Activated T-helper 2 cell treated with anti-CD3 and anti-CD28 coated beads, Interferon-gamma antibody, Interleukin-2, Interleukin-4, amounts not matched to agents 10 μg/mL and 5 μg/mL and 100 μg/mL, durations not matched to agents 14 hours and 24 hours and 36 hours (primary cell): ENCODE results near the gene TMEM94. TPM values are rescaled to one million over a fixed set of nuclear protein-coding genes. Genes with fewer than 3 reads are reported as not detected.
"Not testable (repeated sequence)": the region's sequence is repeated elsewhere in the genome, so short reads cannot be mapped to it uniquely, and the experiment has no call there.

Experiments
- DNase-seq: peaks from one replicate; pipeline ENCODE4 v3.0.0; 2021; ENCODE audit warnings: low spot score
- H3K27ac Mint-ChIP-seq: one replicate; pipeline ENCODE4 v1.8.0; 2021; ENCODE audit warnings: mixed read lengths
- H3K27me3 Mint-ChIP-seq: one replicate; pipeline ENCODE4 v1.8.0; 2021; ENCODE audit warnings: low read depth, mixed read lengths
- H3K36me3 Mint-ChIP-seq: one replicate; pipeline ENCODE4 v1.8.0; 2021; ENCODE audit warnings: low read depth, mixed read lengths
- H3K4me1 Mint-ChIP-seq: one replicate; pipeline ENCODE4 v1.8.0; 2021; ENCODE audit warnings: low read depth, mixed read lengths
- H3K4me3 Mint-ChIP-seq: one replicate; pipeline ENCODE4 v1.8.0; 2021; ENCODE audit warnings: low read depth, mild to moderate bottlenecking, moderate library complexity, mixed read lengths
- H3K9me3 Mint-ChIP-seq: one replicate; pipeline ENCODE4 v1.8.0; 2021; ENCODE audit warnings: mixed read lengths
- intact Hi-C: fragments of 100-400 bp; cut with micrococcal nuclease; formaldehyde crosslinking; loops from one replicate; pipeline ENCODE4 v1.15.1; 2023
- total RNA-seq: library from RNA; stranded (reverse); gene quantifications from 2 replicates; pipeline ENCODE4 v1.2.3, GENCODE V29; 2022

The TMEM94 gene
- total RNA-seq, 1 donor from 2014 or later = 71.1 TPM

DNA sequence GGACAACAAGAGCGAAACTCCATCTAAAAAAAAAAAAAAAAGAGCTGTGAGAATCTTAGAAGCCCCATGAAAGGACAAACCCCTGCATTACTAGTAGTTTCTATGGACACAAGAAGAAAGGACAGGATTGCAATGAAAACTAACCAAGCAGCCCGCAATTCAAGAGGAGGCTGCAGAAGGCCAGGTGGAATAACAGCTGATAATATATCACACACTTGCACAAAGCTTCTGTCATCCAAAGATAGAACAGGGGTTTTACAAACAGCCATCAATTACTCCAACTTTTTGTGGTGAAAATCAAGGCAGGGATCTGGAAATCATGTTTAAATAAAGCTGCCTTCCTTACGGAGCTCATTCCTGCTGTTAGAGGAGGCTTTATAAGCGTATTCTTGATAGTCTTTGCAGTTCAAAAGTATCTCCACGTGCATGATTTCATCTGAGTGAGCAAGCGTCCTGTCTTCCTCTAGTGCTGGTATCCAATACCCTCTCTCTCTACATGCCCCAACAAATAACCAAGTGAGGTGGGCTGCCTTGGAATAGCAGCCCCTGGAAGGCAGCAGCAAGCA, 23.1 kb upstream of the TMEM94 start:
- Mint-ChIP-seq H3K9me3 (no peaks in the 10 kb centered on the region), H3K36me3 (no peaks in the 10 kb centered on the region), H3K4me1 (peaks cover 17% of the 10 kb centered on the region), H3K4me3 (no peak overlapping the region), H3K27ac (no peak overlapping the region), H3K27me3 (peaks cover 12% of the 10 kb centered on the region)
- intact Hi-C loops = no loop called here
- no peak for DNase-seq

DNA sequence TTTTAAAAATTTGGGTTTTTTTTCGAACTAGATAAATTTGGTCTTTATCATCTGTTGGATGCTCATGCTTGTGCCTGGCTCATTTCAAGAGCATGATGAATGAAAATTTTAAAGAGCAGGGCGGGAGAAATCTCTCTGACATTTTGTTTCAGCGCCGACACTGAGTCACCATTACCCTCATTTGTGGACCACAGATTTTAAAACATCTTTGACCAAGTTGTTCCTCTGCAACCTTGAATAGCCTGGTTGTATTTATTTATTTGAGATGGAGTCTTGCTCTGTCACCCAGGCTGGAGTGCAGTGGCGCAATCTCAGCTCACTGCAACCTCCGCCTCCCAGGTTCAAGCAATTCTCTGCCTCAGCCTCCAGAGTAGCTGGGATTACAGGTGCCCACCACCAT, 22.0 kb upstream of the TMEM94 start:
- H3K27ac Mint-ChIP-seq, H3K4me3 Mint-ChIP-seq, intact Hi-C loops, H3K9me3 Mint-ChIP-seq, H3K36me3 Mint-ChIP-seq, DNase-seq: not testable (repeated sequence)
- peaks cover 12% of the 10 kb centered on the region for H3K27me3 Mint-ChIP-seq
- H3K4me1 Mint-ChIP-seq = peaks cover 17% of the 10 kb centered on the region

GRCh38 chr17:75437404-75437803, 19.0 kb upstream of the TMEM94 start:
- H3K4me1 Mint-ChIP-seq = peaks cover 14% of the 10 kb centered on the region
- intact Hi-C loops, H3K27me3 Mint-ChIP-seq, H3K36me3 Mint-ChIP-seq, DNase-seq, H3K27ac Mint-ChIP-seq, H3K4me3 Mint-ChIP-seq, H3K9me3 Mint-ChIP-seq: not testable (repeated sequence)

- no peak overlapping the region for H3K27ac Mint-ChIP-seq
- H3K9me3 Mint-ChIP-seq = no peaks in the 10 kb centered on the region
- H3K4me1 Mint-ChIP-seq = peaks cover 12% of the 10 kb centered on the region
- no peaks in the 10 kb centered on the region for H3K27me3 Mint-ChIP-seq
- intact Hi-C loops = no loop called here
- no peak for DNase-seq
- no peaks in the 10 kb centered on the region for H3K36me3 Mint-ChIP-seq
- H3K4me3 Mint-ChIP-seq = no peak overlapping the region
Observed at GRCh38 chr17:75439287-75439686, 17.1 kb upstream of the TMEM94 start.

DNA sequence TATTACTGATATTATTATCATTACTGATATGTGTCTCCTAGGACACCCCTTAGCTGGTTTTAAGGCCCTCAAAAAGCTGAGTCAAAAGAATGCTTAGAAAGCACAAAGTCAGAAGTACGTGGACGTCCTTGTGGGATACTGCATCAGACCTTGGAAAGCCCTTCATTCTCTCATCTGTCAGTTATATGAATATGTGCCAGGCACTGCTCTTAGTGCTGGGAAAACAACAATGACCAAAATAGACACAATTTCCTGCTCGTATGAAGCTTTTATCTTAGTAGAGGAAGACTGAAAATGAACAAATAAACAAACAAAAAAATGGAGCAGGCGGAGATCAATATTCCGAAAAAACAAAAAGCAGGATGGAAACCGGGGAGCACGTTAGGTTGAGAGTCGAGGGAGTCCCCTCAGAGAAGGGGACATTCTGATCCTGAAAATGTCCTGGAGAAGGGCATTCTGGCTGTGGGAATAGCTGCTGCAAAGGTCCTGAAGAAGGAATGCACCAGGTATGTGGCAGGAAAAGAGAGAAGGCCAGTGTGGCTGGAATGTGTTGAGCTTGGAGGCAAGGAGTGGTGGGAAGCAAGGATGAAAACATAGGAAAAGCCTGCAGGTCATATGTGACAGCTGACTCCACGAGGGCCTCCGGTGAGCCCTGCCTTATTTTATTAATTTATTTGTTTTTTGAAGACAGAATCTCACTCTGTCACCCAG, 15.5 kb upstream of the TMEM94 start:
- Mint-ChIP-seq H3K4me1 (peaks cover 5% of the 10 kb centered on the region), H3K27me3 (no peaks in the 10 kb centered on the region), H3K27ac (no peak overlapping the region), H3K9me3 (no peaks in the 10 kb centered on the region), H3K4me3 (no peak overlapping the region), H3K36me3 (no peaks in the 10 kb centered on the region)
- intact Hi-C loops = no loop called here
- no peak for DNase-seq

- H3K4me1 Mint-ChIP-seq = no peaks in the 10 kb centered on the region
- no peaks in the 10 kb centered on the region for H3K27me3 Mint-ChIP-seq
- no peak overlapping the region for H3K27ac Mint-ChIP-seq
- no peaks in the 10 kb centered on the region for H3K9me3 Mint-ChIP-seq
- no peak for DNase-seq
- intact Hi-C loops = no loop called here
- no peak overlapping the region for H3K4me3 Mint-ChIP-seq
- H3K36me3 Mint-ChIP-seq = no peaks in the 10 kb centered on the region
Observed at GRCh38 chr17:75442168-75443103, 14.0 kb upstream of the TMEM94 start.

DNA sequence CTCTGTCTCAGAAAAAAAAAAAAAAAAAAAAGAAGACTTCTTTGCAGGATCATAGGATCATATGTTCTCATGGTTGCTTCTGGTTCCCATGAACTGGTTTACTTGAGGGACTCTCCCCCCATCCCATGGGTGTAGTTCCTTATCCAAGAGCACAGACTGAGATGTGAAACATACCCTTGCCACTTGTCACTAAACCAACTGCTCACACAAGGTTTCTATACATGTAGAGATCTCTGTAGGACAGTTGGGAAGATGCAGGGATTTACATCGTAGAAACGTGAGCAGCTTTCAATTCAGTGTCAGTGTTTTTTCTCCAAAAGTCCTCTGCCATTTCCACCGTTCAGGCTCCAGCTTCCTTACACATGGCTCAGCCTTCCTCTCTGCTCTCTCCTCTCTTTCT, 11.1 kb upstream of the TMEM94 start:
- intact Hi-C loops = no loop called here
- no peaks in the 10 kb centered on the region for H3K36me3 Mint-ChIP-seq
- DNase-seq = no peak
- H3K4me1 Mint-ChIP-seq = peaks cover 2% of the 10 kb centered on the region
- no peak overlapping the region for H3K4me3 Mint-ChIP-seq
- H3K9me3 Mint-ChIP-seq = no peaks in the 10 kb centered on the region
- H3K27me3 Mint-ChIP-seq = peaks cover 3% of the 10 kb centered on the region
- no peak overlapping the region for H3K27ac Mint-ChIP-seq

- H3K27ac Mint-ChIP-seq, H3K9me3 Mint-ChIP-seq, DNase-seq, H3K4me3 Mint-ChIP-seq, H3K4me1 Mint-ChIP-seq, intact Hi-C loops, H3K36me3 Mint-ChIP-seq, H3K27me3 Mint-ChIP-seq: not testable (repeated sequence)
Observed at GRCh38 chr17:75445896-75446295, 10.5 kb upstream of the TMEM94 start.

DNA sequence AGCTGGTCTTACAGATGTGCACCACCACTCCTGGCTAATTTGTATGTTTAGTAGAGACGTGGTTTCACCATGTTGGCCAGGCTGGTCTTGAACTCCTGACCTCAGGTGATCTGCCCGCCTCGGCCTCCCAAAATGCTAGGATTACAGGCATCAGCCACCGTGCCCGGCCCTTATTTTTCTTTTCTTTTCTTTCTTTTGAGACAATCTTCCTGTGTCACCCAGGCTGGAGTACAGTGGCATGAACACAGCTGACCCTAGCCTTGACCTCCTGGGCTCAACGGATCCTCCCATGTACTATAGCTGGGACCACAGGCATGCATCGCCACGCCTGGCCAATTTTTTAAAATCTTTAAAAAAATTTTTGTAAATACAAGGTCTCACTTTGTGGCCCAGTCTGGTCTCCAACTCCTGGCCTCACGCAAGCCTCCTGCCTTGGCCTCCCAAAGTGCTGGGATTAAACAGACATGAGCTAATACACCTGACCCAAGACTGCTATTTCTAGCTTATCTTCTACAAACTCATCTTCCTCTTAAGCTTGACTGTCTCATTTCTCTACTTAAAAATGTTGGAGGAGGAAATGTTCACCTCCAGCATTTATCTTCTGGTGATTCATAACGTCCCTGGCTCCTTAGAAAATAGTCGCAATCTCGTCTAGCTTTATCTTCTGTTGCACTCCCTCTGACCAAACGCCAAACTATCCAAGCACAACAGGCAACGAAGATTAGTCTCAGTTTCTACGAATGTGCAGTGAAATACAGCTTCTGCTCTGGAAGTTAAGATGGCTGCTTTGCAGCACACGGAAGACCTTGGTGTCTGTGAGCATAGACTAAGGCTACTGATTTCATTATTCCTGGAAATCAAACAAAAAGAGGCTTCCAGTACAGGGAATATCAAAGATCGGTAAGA, 8.2 kb upstream of the TMEM94 start:
- H3K27me3 Mint-ChIP-seq = peaks cover 3% of the 10 kb centered on the region
- no peak overlapping the region for H3K27ac Mint-ChIP-seq
- DNase-seq = no peak
- no peak overlapping the region for H3K4me3 Mint-ChIP-seq
- H3K36me3 Mint-ChIP-seq = no peaks in the 10 kb centered on the region
- intact Hi-C loops = no loop called here
- no peaks in the 10 kb centered on the region for H3K9me3 Mint-ChIP-seq
- H3K4me1 Mint-ChIP-seq = peaks cover 2% of the 10 kb centered on the region

DNA sequence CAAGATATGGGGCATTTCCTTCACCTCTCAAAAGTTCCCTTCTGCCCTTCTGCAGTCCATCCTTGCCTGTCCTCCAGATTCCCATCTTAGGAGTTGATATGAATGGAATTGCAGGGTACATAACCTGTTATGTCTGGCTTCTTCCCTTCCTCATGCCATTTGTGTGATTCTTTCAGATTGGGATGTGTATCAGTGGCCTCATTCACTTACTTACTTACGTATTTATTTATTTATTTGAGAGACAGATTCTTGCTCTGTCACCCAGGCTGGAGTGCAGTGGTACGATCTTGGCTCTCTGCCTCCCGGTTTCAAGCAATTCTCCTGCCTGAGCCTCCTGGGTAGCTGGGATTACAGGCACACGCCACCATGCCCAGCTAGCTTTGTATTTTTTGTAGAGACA, 6.2 kb upstream of the TMEM94 start:
- intact Hi-C loops = no loop called here
- H3K9me3 Mint-ChIP-seq = no peaks in the 10 kb centered on the region

DNA sequence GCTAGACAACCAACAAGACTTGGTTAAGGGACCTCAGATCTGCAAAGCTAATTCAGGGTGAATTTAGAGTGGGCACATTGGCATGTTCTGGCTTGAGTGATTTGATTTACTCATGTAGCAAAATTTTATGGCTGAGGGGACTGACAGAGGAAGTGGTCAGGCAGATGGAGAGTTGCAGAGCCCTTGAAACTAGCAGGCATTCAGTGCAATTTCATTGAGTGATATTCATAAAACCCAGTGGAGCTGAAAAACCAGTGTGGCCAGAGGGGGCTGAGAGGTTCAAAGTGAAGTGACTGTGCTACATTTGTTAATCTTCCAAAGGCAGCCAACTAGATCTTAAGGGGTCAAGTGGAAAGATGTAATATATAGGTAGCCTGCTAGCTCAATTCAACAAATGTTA, 2.2 kb upstream of the TMEM94 start:
- Mint-ChIP-seq H3K9me3 (no peaks in the 10 kb centered on the region), H3K4me1 (peaks cover 28% of the 10 kb centered on the region), H3K27ac (no peak overlapping the region), H3K4me3 (no peak overlapping the region), H3K36me3 (peaks cover 3% of the 10 kb centered on the region), H3K27me3 (peaks cover 2% of the 10 kb centered on the region)
- intact Hi-C loops = no loop called here
- no peak for DNase-seq

More for the DNA sequence above, 6.2 kb upstream of the TMEM94 start:
- Mint-ChIP-seq H3K4me3 (no peak overlapping the region), H3K4me1 (peaks cover 11% of the 10 kb centered on the region), H3K27me3 (peaks cover 4% of the 10 kb centered on the region), H3K27ac (no peak overlapping the region), H3K36me3 (no peaks in the 10 kb centered on the region)
- DNase-seq = no peak

- peaks cover 30% of the 10 kb centered on the region for H3K4me1 Mint-ChIP-seq
- DNase-seq, H3K27me3 Mint-ChIP-seq, H3K36me3 Mint-ChIP-seq, H3K9me3 Mint-ChIP-seq, H3K27ac Mint-ChIP-seq, H3K4me3 Mint-ChIP-seq: not testable (repeated sequence)
- intact Hi-C loops = loop anchor here (5.0 kb wide), 1 partner anchor 63 kb away; the partner anchor contains the start of genes CASKIN2 and TSEN54
Observed at GRCh38 chr17:75454672-75455071, 1.8 kb upstream of the TMEM94 start.
